CD14-positive monocyte (primary cell): ENCODE results near the gene GRIK5. TPM values are rescaled to one million over a fixed set of nuclear protein-coding genes. Genes with fewer than 3 reads are reported as not detected.

Experiments
- DNase-seq, 3 donors: peaks; one replicate each; pipeline ENCODE4 v3.0.0-alpha.2; 2011 to 2022
- H2AFZ ChIP-seq: 2 replicates; pipeline ENCODE4 v1.6.0; 2012; ENCODE audit warnings: mild to moderate bottlenecking, low read depth, low read length, inconsistent platforms; ENCODE audit not compliant: insufficient read depth, poor library complexity, severe bottlenecking
- H3K27ac ChIP-seq, 2 donors: 1 replicate in 1 of 2; 2 replicates in 1 of 2; pipeline ENCODE4 v1.5.1; 2012 to 2013; ENCODE audit warnings: low read length in 2 of 2, control low read depth in 1 of 2, inconsistent platforms in 1 of 2, low read depth in 1 of 2, mild to moderate bottlenecking in 1 of 2
- H3K27me3 ChIP-seq, 2 donors: one replicate each; pipeline versions ENCODE4 v1.6.0 to v1.6.1; 2011 to 2013; ENCODE audit warnings: low read length in 2 of 2; ENCODE audit not compliant: control insufficient read depth in 2 of 2, insufficient read depth in 2 of 2
- H3K36me3 ChIP-seq, 2 donors: replicated peaks in 1 of 2; 1 replicate in 1 of 2; 2 replicates in 1 of 2; pipeline versions ENCODE4 v1.5.1 to v1.6.1; 2012 to 2013; ENCODE audit warnings: low read length in 2 of 2, control low read depth in 1 of 2, inconsistent platforms in 1 of 2, mild to moderate bottlenecking in 1 of 2; ENCODE audit not compliant: insufficient read depth in 2 of 2, control insufficient read depth in 1 of 2
- H3K4me1 ChIP-seq, 2 donors: 1 replicate in 1 of 2; 2 replicates in 1 of 2; pipeline versions ENCODE4 v1.5.1 to v1.6.1; 2012 to 2013; ENCODE audit warnings: low read length in 2 of 2, control low read depth in 1 of 2, inconsistent platforms in 1 of 2, mild to moderate bottlenecking in 1 of 2, moderate library complexity in 1 of 2; ENCODE audit not compliant: insufficient read depth in 2 of 2, control insufficient read depth in 1 of 2
- H3K4me2 ChIP-seq: replicated peaks from 2 replicates; pipeline ENCODE3; 2012; ENCODE audit warnings: low read length, moderate library complexity, mild to moderate bottlenecking; ENCODE audit not compliant: poor library complexity, severe bottlenecking; ENCODE audit errors: extremely low read depth
- H3K4me3 ChIP-seq, 3 experiments: fragments of 200-600 bp in 1 of 3; sonication (generic) in 1 of 3; replicated peaks in 1 of 3; 1 replicate in 2 of 3; 2 replicates in 1 of 3; pipeline ENCODE4 v1.5.1; 2011 to 2013; ENCODE audit warnings: low read length in 3 of 3, mild to moderate bottlenecking in 3 of 3, control low read depth in 2 of 3, low read depth in 2 of 3, inconsistent platforms in 1 of 3, moderate library complexity in 1 of 3
- H3K79me2 ChIP-seq: 2 replicates; pipeline ENCODE4 v1.6.0; 2012; ENCODE audit warnings: mild to moderate bottlenecking, control low read depth, inconsistent platforms, low read length, moderate library complexity; ENCODE audit not compliant: insufficient read depth
- H3K9ac ChIP-seq: 2 replicates; pipeline ENCODE4 v1.6.0; 2017; ENCODE audit warnings: low read length, mild to moderate bottlenecking; ENCODE audit not compliant: insufficient read depth, poor library complexity, severe bottlenecking
- H3K9me3 ChIP-seq, 2 donors: replicated peaks in 1 of 2; 1 replicate in 1 of 2; 2 replicates in 1 of 2; pipeline versions ENCODE4 v1.5.1 to v1.6.1; 2012 to 2013; ENCODE audit warnings: low read length in 2 of 2, control low read depth in 1 of 2; ENCODE audit not compliant: control insufficient read depth in 1 of 2, insufficient read depth in 1 of 2
- H4K20me1 ChIP-seq: 2 replicates; pipeline ENCODE4 v1.6.0; 2012; ENCODE audit warnings: mild to moderate bottlenecking, low read length, control low read depth, moderate library complexity; ENCODE audit not compliant: insufficient read depth
- H3K27ac Mint-ChIP-seq, 7 donors: one replicate each; pipeline ENCODE4 v1.8.0; 2020; ENCODE audit warnings: mild to moderate bottlenecking in 7 of 7, mixed read lengths in 7 of 7, moderate library complexity in 6 of 7, inconsistent platforms in 2 of 7
- H3K27me3 Mint-ChIP-seq, 3 donors: one replicate each; pipeline ENCODE4 v1.8.0; 2021 to 2022; ENCODE audit warnings: low read depth in 3 of 3, mild to moderate bottlenecking in 3 of 3, mixed read lengths in 3 of 3, moderate library complexity in 3 of 3, inconsistent platforms in 1 of 3
- H3K36me3 Mint-ChIP-seq, 2 donors: one replicate each; pipeline ENCODE4 v1.8.0; 2020; ENCODE audit warnings: mixed read lengths in 2 of 2, inconsistent platforms in 1 of 2, mild to moderate bottlenecking in 1 of 2
- H3K4me1 Mint-ChIP-seq: one replicate; pipeline ENCODE4 v1.8.0; 2020; ENCODE audit warnings: mild to moderate bottlenecking, mixed read lengths
- H3K4me3 Mint-ChIP-seq, 2 donors: one replicate each; pipeline ENCODE4 v1.8.0; 2020; ENCODE audit warnings: mild to moderate bottlenecking in 2 of 2, mixed read lengths in 2 of 2, moderate library complexity in 1 of 2
- H3K9me3 Mint-ChIP-seq, 7 donors: one replicate each; pipeline ENCODE4 v1.8.0; 2020 to 2022; ENCODE audit warnings: mixed read lengths in 7 of 7, mild to moderate bottlenecking in 6 of 7, moderate library complexity in 6 of 7, inconsistent platforms in 2 of 7
- CTCF ChIP-seq: fragments of 200-600 bp; IDR thresholded peaks from one replicate; pipeline ENCODE4 v1.8.0; 2022; ENCODE audit warnings: antibody characterized with exemption, mild to moderate bottlenecking
- WGBS: methylation state at CpG from one replicate; pipeline ENCODE4 v1.1.5; 2013; ENCODE audit warnings: missing lambda C conversion rate; ENCODE audit not compliant: insufficient coverage; 5-methylcytosine and 5-hydroxymethylcytosine counted together
- intact Hi-C, 2 donors: fragments of 100-400 bp; cut with micrococcal nuclease; formaldehyde crosslinking; loops; one replicate each; pipeline versions ENCODE4 v1.15.0 to v1.15.1; 2023
- polyA plus RNA-seq, 3 donors: library from polyadenylated mRNA; depleted of rRNA in 1 of 3; unstranded in 2 of 3; stranded (reverse) in 1 of 3; fragments of 300-500 nt in 2 of 3; fragments of >200 nt in 1 of 3; fragmentation: Illumina TruSeq in 2 of 3; gene quantifications; 1 replicate in 2 of 3; 2 replicates in 1 of 3; pipeline ENCODE4 v1.2.3, GENCODE V29; 2012 to 2021

GRIK5 gene
- polyA plus RNA-seq, 3 donors: 0.12 to 0.28 TPM; not detected in 1

DNA sequence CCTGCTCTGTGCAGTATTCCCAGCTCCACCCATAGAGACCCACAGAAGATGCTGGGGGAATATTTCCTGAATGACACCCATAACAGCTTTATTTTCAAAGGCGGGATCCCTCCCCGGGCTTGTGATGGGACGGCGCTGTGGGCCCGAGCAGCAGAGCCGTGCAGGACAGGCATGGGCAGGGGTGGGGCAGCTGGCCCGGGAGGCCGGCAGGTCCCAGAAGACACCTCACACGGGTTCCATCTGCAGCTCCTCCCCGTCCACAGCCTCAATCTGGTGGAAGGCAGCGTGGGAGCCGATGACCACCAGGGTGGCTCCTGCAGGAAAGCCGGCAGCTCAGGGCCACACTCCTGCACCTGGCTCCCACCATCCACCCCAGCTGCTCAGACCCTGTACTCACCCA, 113.4 kb downstream of the GRIK5 start:
- Mint-ChIP-seq H3K4me3 (no peak overlapping the region), H3K9me3 (peaks cover 0 to 2% (median 0%) of the 10 kb centered on the region in 7 donors)
- no peak for DNase-seq

DNA sequence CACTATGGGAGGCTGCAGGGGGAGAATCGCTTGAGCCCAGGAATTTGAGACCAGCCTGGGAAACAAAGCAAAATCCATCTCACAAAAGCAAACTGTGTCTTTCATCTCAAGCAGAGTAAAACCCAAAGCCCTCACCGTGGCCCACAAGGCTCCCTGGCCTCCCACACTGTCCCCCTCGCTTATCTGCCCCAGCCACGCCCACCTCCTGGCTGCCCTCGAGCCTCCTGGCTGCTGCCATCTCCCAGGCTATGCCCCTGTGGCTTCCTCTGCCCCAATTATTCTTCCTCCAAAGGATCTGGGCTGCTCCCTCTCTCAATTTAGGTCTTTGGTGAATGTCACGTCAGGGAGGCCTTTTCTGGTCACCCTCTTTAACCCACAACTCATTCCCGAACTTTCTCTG, 114.5 kb downstream of the GRIK5 start:
- H3K4me2 ChIP-seq: no peak overlapping the region
- H3K36me3 Mint-ChIP-seq: peaks cover 17 to 24% of the 10 kb centered on the region in 2 donors
- WGBS: 82% methylated on average over 5 of the region's 7 CpGs
- no peak overlapping the region for H2AFZ ChIP-seq
- peak overlapping the region in 1 of 7 donors; percentile 14 for H3K27ac Mint-ChIP-seq
- no peaks in the 10 kb centered on the region for H3K79me2 ChIP-seq
- H3K36me3 ChIP-seq: peaks cover 0 to 16% of the 10 kb centered on the region in 2 donors
- H4K20me1 ChIP-seq: peaks cover 4% of the 10 kb centered on the region
- H3K9ac ChIP-seq: no peak overlapping the region
- H3K27me3 ChIP-seq: no peaks in the 10 kb centered on the region
- no peak overlapping the region for H3K27ac ChIP-seq
- no peak overlapping the region for H3K4me3 Mint-ChIP-seq
- no peak for DNase-seq
- intact Hi-C loops: loop anchor here (5.0 kb wide), 2 partner anchors 73 to 93 kb away; partner anchors contain the start of genes RPS19 (in 2 of the 2) and ARHGEF1 (in 1 of the 2)
- H3K4me1 Mint-ChIP-seq: peaks cover 21% of the 10 kb centered on the region
- H3K27me3 Mint-ChIP-seq: peaks cover 0 to 7% (median 4%) of the 10 kb centered on the region in 3 donors
- peaks cover 0 to 2% (median 0%) of the 10 kb centered on the region in 7 donors for H3K9me3 Mint-ChIP-seq
- no peaks in the 10 kb centered on the region for H3K9me3 ChIP-seq
- H3K4me1 ChIP-seq: peaks cover 17 to 25% of the 10 kb centered on the region in 2 donors
- no peak overlapping the region for H3K4me3 ChIP-seq
- no peak for TF ChIP-seq CTCF

More for the DNA sequence above, 113.4 kb downstream of the GRIK5 start:
- Histone ChIP-seq H3K4me1 (peaks cover 21 to 25% of the 10 kb centered on the region in 2 donors), H3K79me2 (no peaks in the 10 kb centered on the region), H3K27me3 (no peaks in the 10 kb centered on the region), H4K20me1 (peaks cover 4% of the 10 kb centered on the region), H3K4me2 (no peak overlapping the region), H3K4me3 (no peak overlapping the region), H3K36me3 (peaks cover 0 to 16% of the 10 kb centered on the region in 2 donors), H3K27ac (no peak overlapping the region), H3K9ac (no peak overlapping the region), H2AFZ (no peak overlapping the region), H3K9me3 (no peaks in the 10 kb centered on the region)
- no peak for TF ChIP-seq CTCF
- H3K27me3 Mint-ChIP-seq: peaks cover 0 to 6% (median 4%) of the 10 kb centered on the region in 3 donors
- peaks cover 26% of the 10 kb centered on the region for H3K4me1 Mint-ChIP-seq
- H3K36me3 Mint-ChIP-seq: peaks cover 17 to 24% of the 10 kb centered on the region in 2 donors
- intact Hi-C loops: loop anchor here (5.0 kb wide), 2 partner anchors 74 to 94 kb away; partner anchors contain the start of genes RPS19 (in 2 of the 2) and ARHGEF1 (in 1 of the 2)
- H3K27ac Mint-ChIP-seq: no peak overlapping the region
- over 99% methylated on average over 11 of the region's 13 CpGs for WGBS
